ENCODE data around the gene ATG3. TPM values are rescaled to one million over a fixed set of nuclear protein-coding genes. Genes with fewer than 3 reads are reported as not detected.
"Not testable (repeated sequence)": the region's sequence is repeated elsewhere in the genome, so short reads cannot be mapped to it uniquely, and the experiment has no call there.

The ATG3 gene
- total RNA-seq, 1 donor from 2014 or later, result 49.7 TPM

DNA sequence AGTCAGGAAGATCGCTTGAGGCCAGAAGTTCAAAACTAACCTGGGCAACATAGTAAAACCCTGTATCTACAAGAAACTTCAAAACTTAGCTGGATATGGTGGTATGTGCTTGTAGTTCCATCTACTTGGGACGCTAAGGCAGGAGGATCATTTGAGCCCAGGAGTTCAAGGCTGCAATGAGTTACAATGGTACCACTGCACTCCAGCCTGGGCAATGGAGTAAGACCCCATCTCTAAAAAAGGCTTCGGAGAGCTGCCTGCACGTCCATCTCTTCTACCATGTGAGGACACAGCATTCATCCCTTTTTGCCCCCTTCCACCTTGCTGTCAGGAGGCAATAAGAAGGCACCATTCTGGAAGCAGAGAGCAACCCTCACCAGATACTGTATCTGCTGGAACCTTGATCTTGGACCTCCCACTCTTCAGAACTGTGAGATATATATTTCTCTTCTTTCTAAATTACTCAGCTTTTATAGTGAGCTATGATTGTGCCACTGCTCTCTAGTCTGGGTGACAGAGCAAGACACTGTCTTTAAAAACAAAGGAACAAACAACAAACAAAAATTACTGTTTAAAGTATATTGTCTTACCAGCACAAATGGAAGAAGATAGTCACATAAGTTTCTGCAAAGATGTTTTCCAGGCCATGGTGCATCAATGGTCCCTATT lies 58.3 kb downstream of the ATG3 start:
- Histone ChIP-seq H3K4me3 (ENCODE audit: low read depth, low read length) (no peak overlapping the region), H3K36me3 (ENCODE audit: control insufficient read depth, insufficient read depth, low read length) (no peaks in the 10 kb centered on the region), H3K27me3 (ENCODE audit: control insufficient read depth, insufficient read depth, low read length) (no peaks in the 10 kb centered on the region)
- no peak for DNase-seq (ENCODE audit: low read depth)
- TF ChIP-seq, protein P1, sequence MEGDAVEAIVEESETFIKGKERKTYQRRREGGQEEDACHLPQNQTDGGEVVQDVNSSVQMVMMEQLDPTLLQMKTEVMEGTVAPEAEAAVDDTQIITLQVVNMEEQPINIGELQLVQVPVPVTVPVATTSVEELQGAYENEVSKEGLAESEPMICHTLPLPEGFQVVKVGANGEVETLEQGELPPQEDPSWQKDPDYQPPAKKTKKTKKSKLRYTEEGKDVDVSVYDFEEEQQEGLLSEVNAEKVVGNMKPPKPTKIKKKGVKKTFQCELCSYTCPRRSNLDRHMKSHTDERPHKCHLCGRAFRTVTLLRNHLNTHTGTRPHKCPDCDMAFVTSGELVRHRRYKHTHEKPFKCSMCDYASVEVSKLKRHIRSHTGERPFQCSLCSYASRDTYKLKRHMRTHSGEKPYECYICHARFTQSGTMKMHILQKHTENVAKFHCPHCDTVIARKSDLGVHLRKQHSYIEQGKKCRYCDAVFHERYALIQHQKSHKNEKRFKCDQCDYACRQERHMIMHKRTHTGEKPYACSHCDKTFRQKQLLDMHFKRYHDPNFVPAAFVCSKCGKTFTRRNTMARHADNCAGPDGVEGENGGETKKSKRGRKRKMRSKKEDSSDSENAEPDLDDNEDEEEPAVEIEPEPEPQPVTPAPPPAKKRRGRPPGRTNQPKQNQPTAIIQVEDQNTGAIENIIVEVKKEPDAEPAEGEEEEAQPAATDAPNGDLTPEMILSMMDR (IDR thresholded peaks at IDR 0.05; ENCODE audit: insufficient read depth, low read length, poor library complexity, severe bottlenecking), result no peak

DNA sequence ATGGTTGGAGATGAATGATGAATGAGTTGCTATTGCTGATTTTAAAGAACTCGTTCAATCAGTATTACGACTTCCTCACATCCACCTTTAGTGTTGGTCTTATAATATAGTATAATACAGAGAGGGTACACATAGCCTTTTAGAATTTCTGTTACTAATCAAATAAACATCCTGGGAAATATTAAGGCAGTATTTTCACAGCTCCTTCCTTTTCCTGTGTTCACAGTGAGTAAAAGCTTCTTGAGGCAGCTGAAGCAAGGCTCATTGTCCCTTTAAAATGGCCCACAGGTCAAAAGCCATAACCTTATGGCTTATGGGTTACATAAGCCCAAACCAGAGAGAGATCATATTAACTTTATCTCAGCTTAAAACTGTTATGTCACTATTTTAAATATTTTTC lies 61.1 kb downstream of the ATG3 start:
- Histone ChIP-seq H3K27me3 (ENCODE audit: control insufficient read depth, insufficient read depth, low read length) (no peaks in the 10 kb centered on the region), H3K4me3 (ENCODE audit: low read depth, low read length) (no peak overlapping the region), H3K36me3 (ENCODE audit: control insufficient read depth, insufficient read depth, low read length) (no peaks in the 10 kb centered on the region)
- TF ChIP-seq, protein P1 (IDR thresholded peaks at IDR 0.05; ENCODE audit: insufficient read depth, low read length, poor library complexity, severe bottlenecking), result no peak
- DNase-seq (ENCODE audit: low read depth), result no peak

- TF ChIP-seq, protein P1 (IDR thresholded peaks at IDR 0.05; ENCODE audit: insufficient read depth, low read length, poor library complexity, severe bottlenecking), result no peak
- no peak for DNase-seq (ENCODE audit: low read depth)
- Histone ChIP-seq H3K4me3 (ENCODE audit: low read depth, low read length) (no peak within 1 kb of the TSS), H3K36me3 (ENCODE audit: control insufficient read depth, insufficient read depth, low read length) (no peaks in the 10 kb centered on the region), H3K27me3 (ENCODE audit: control insufficient read depth, insufficient read depth, low read length) (no peaks in the 10 kb centered on the region)
Measured at GRCh38 chr3:112498914-112499711, 62.6 kb downstream of the ATG3 start, which contains the start of gene BTLA. BTLA (minus strand) TSS chr3:112499472; CDS start chr3:112499358, 114 bp downstream.

- no peaks in the 10 kb centered on the region for H3K27me3 ChIP-seq (ENCODE audit: control insufficient read depth, insufficient read depth, low read length)
- H3K36me3 ChIP-seq (ENCODE audit: control insufficient read depth, insufficient read depth, low read length), result no peaks in the 10 kb centered on the region
- no peak for DNase-seq (ENCODE audit: low read depth)
- no peak overlapping the region for H3K4me3 ChIP-seq (ENCODE audit: low read depth, low read length)
- TF ChIP-seq, protein P1 (IDR thresholded peaks at IDR 0.05; ENCODE audit: insufficient read depth, low read length, poor library complexity, severe bottlenecking), result no peak
Measured at GRCh38 chr3:112497897-112498548, 63.7 kb downstream of the ATG3 start.

DNA sequence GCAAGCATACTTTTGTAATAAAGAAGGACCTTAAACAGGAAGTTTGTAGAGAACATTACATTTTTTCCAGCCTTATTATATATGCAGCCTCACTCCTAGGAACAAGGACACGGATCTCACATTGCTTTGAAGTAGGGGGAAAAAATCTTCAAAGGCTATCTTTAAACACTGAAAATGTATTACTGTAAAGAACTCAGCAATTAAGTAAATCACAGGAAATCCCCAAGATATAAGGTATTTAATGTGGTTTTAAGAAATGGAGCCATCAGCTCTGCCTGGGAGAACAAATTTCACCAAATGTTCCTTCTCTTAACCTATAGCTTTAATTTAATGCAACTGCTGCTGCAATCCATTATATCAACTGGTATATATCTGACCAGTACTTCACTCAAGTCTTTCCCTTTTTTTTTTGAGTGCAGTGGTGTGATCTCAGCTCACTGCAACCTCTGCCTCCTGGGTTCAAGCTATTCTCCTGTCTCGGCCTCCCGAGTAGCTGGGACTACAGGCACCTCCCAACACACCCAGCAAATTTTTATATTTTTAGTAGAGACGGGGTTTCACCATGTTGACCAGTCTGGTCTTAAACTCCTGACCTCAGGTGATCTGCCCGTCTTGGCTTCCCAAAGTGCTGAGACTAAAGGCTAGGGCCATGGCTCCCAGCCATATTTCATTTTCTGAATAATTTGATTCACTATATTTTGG lies 65.2 kb downstream of the ATG3 start:
- no peaks in the 10 kb centered on the region for H3K36me3 ChIP-seq (ENCODE audit: control insufficient read depth, insufficient read depth, low read length)
- H3K4me3 ChIP-seq (ENCODE audit: low read depth, low read length), result no peak overlapping the region
- TF ChIP-seq, protein P1 (IDR thresholded peaks at IDR 0.05; ENCODE audit: insufficient read depth, low read length, poor library complexity, severe bottlenecking), result no peak
- no peaks in the 10 kb centered on the region for H3K27me3 ChIP-seq (ENCODE audit: control insufficient read depth, insufficient read depth, low read length)
- no peak for DNase-seq (ENCODE audit: low read depth)

GRCh38 chr3:112494448-112494767 lies 67.4 kb downstream of the ATG3 start:
- not testable (repeated sequence) for DNase-seq (ENCODE audit: low read depth); H3K36me3 ChIP-seq (ENCODE audit: control insufficient read depth, insufficient read depth, low read length); H3K27me3 ChIP-seq (ENCODE audit: control insufficient read depth, insufficient read depth, low read length); H3K4me3 ChIP-seq (ENCODE audit: low read depth, low read length)

Measured in kidney epithelial cell (primary cell).